Endothelial cell of umbilical vein (primary cell): ENCODE results near the gene ATP2B2. TPM values are rescaled to one million over a fixed set of nuclear protein-coding genes. Genes with fewer than 3 reads are reported as not detected.

Experiments
- BruUV-seq: library from RNA; stranded (reverse); fragments of 400-500 nt; replicated peaks from 2 replicates; lab custom pipeline; 2021; lab: Mats Ljungman, UMichigan
- CTCF ChIA-PET: fragments of 300-600, 350-600 bp; sonication (Branson Sonifier 250); formaldehyde crosslinking; loops from one replicate; lab custom pipeline; 2021; ENCODE audit warnings: antibody characterized with exemption, inconsistent platforms; lab: Charles Lee
- POLR2A ChIA-PET: fragments of 300-600, 350-600 bp; sonication (Branson Sonifier 250); formaldehyde crosslinking; loops from one replicate; lab custom pipeline; 2021; ENCODE audit warnings: antibody characterized with exemption, inconsistent platforms; lab: Charles Lee
- DNase-seq: peaks from one replicate; pipeline ENCODE4 v3.0.0-alpha.2; 2011; ENCODE audit warnings: low read depth, low spot score
- FAIRE-seq: peaks from 2 replicates; lab custom pipeline; 2011; peaks lifted over from hg19 to GRCh38; lab: Jason Lieb, UNC
- H2AFZ ChIP-seq: 2 replicates; pipeline ENCODE4 v1.6.0; 2012; ENCODE audit warnings: low read depth, low read length, control low read depth, inconsistent platforms
- H3K27ac ChIP-seq: 2 replicates; pipeline ENCODE4 v1.5.1; 2011; ENCODE audit warnings: low read depth, mild to moderate bottlenecking, control low read depth, low read length, moderate library complexity; ENCODE audit not compliant: insufficient read depth
- H3K27me3 ChIP-seq, 2 experiments: 2 replicates each; pipeline versions ENCODE4 v1.6.0 to v1.6.1; 2011; ENCODE audit warnings: low read length in 2 of 2, mixed read lengths in 1 of 2; ENCODE audit not compliant: control insufficient read depth in 2 of 2, insufficient read depth in 2 of 2
- H3K36me3 ChIP-seq, 2 experiments: 2 replicates in 1 of 2; 3 replicates in 1 of 2; pipeline ENCODE4 v1.5.1; 2011; ENCODE audit warnings: low read length in 2 of 2, mild to moderate bottlenecking in 1 of 2, moderate library complexity in 1 of 2; ENCODE audit not compliant: control insufficient read depth in 2 of 2, insufficient read depth in 2 of 2; ENCODE audit errors: extremely low read depth in 1 of 2
- H3K4me1 ChIP-seq: 3 replicates; pipeline ENCODE4 v1.5.1; 2011; ENCODE audit warnings: mild to moderate bottlenecking, low read length; ENCODE audit not compliant: control insufficient read depth, insufficient read depth; ENCODE audit errors: extremely low read depth
- H3K4me2 ChIP-seq: 2 replicates; pipeline ENCODE4 v1.6.1; 2011; ENCODE audit warnings: low read length, control low read depth, mixed read lengths; ENCODE audit not compliant: insufficient read depth
- H3K4me3 ChIP-seq, 3 experiments: fragments of 200-600 bp in 1 of 3; sonication (generic), shearing (Covaris generic) in 1 of 3; replicated peaks in 1 of 3; 2 replicates each; pipeline ENCODE4 v1.5.1; 2011 to 2016; ENCODE audit warnings: control low read depth in 3 of 3, low read length in 3 of 3, mild to moderate bottlenecking in 2 of 3, inconsistent platforms in 1 of 3, low read depth in 1 of 3, moderate library complexity in 1 of 3; ENCODE audit not compliant: insufficient read depth in 1 of 3
- H3K79me2 ChIP-seq: 2 replicates; pipeline ENCODE4 v1.6.0; 2012; ENCODE audit warnings: low read length, inconsistent platforms; ENCODE audit not compliant: control insufficient read depth, insufficient read depth
- H3K9ac ChIP-seq: replicated peaks from 2 replicates; pipeline ENCODE3; 2011; ENCODE audit warnings: low read length, control low read depth; ENCODE audit not compliant: insufficient read depth; ENCODE audit errors: extremely low read depth
- H3K9me1 ChIP-seq: replicated peaks from 3 replicates; pipeline ENCODE4 v1.6.0; 2011; ENCODE audit warnings: mild to moderate bottlenecking, low read length; ENCODE audit not compliant: control insufficient read depth, insufficient read depth; ENCODE audit errors: extremely low read depth
- H3K9me3 ChIP-seq: replicated peaks from 2 replicates; pipeline ENCODE4 v1.5.1; 2012; ENCODE audit warnings: low read length, inconsistent platforms; ENCODE audit not compliant: control insufficient read depth, insufficient read depth
- H4K20me1 ChIP-seq: replicated peaks from 2 replicates; pipeline ENCODE3; 2011; ENCODE audit warnings: mild to moderate bottlenecking, low read length; ENCODE audit not compliant: control insufficient read depth, insufficient read depth; ENCODE audit errors: extremely low read depth
- CTCF ChIP-seq, 2 donors: IDR thresholded peaks; 1 replicate in 1 of 2; 2 replicates in 1 of 2; pipeline ENCODE4 v1.5.1; 2011; ENCODE audit warnings: low read length in 2 of 2, mild to moderate bottlenecking in 2 of 2, moderate library complexity in 2 of 2, control low read depth in 1 of 2, inconsistent platforms in 1 of 2, low read depth in 1 of 2; ENCODE audit not compliant: insufficient read depth in 1 of 2; ENCODE audit errors: extremely low read depth in 1 of 2
- EZH2 ChIP-seq: IDR thresholded peaks from 2 replicates; pipeline ENCODE4 v1.6.1; 2012; ENCODE audit warnings: borderline replicate concordance, low read depth, mild to moderate bottlenecking, moderate library complexity, low read length, inconsistent platforms; ENCODE audit not compliant: severe bottlenecking
- FOS ChIP-seq: IDR thresholded peaks from 2 replicates; pipeline ENCODE4 v1.6.1; 2011; ENCODE audit warnings: mild to moderate bottlenecking, low read length, moderate library complexity, borderline replicate concordance; ENCODE audit not compliant: insufficient read depth
- GATA2 ChIP-seq: IDR thresholded peaks from 2 replicates; pipeline ENCODE4 v1.7.0; 2011; ENCODE audit warnings: low read depth, mild to moderate bottlenecking, moderate library complexity, mixed read lengths, low read length; ENCODE audit not compliant: insufficient read length, insufficient read depth
- JUN ChIP-seq: IDR thresholded peaks from 2 replicates; pipeline ENCODE4 v1.6.1; 2011; ENCODE audit warnings: borderline replicate concordance, low read depth; ENCODE audit not compliant: insufficient read length, insufficient read depth
- MAX ChIP-seq: IDR thresholded peaks from 2 replicates; pipeline ENCODE4 v1.6.1; 2011; ENCODE audit not compliant: insufficient read depth, insufficient read length
- MYC ChIP-seq: IDR thresholded peaks from one replicate; pipeline ENCODE4 v1.6.1; 2011; ENCODE audit warnings: mild to moderate bottlenecking, low read depth, low read length
- POLR2A ChIP-seq: IDR thresholded peaks from 2 replicates; pipeline ENCODE4 v1.6.1; 2012; ENCODE audit warnings: low read depth, mild to moderate bottlenecking, control low read depth, low read length
- POLR2AphosphoS5 ChIP-seq: IDR thresholded peaks from 2 replicates; pipeline ENCODE4 v1.6.1; 2012; ENCODE audit warnings: low read depth, mild to moderate bottlenecking, control low read depth, low read length, moderate library complexity; ENCODE audit not compliant: insufficient read depth
- dilution Hi-C: fragments of 300-500 bp; cut with MboI; formaldehyde crosslinking; loops from one replicate; pipeline ENCODE4 v1.15.0; 2019; ENCODE audit warnings: low sequenced_read_pairs; ENCODE audit not compliant: extremely low pct_ligation_motif_present
- intact Hi-C: fragments of 100-400 bp; cut with micrococcal nuclease; formaldehyde crosslinking; loops from one replicate; pipeline ENCODE4 v1.10.0; 2022
- polyA plus RNA-seq, 4 experiments: library from polyadenylated mRNA; depleted of rRNA in 3 of 4; stranded (reverse) in 3 of 4; unstranded in 1 of 4; fragments of >200 nt; gene quantifications; 2 replicates each; pipeline versions ENCODE4 v1.2.1 to v1.2.3, GENCODE V29; 2011 to 2012; ENCODE audit warnings: missing spikeins in 1 of 4
- total RNA-seq: library from RNA; stranded (reverse); gene quantifications from 2 replicates; pipeline ENCODE4 v1.2.3, GENCODE V29; 2021

The ATP2B2 gene
- total and polyA plus RNA-seq, 2 donors (not counting 3 experiments of a cell fraction or from before 2014, with no cell fraction given), result not detected

GRCh38 chr3:10340476-10340875 lies 164.9 kb downstream of the ATP2B2 start:
- FAIRE-seq, result no peak
- Histone ChIP-seq H3K9me3 (no peaks in the 10 kb centered on the region), H3K79me2 (no peaks in the 10 kb centered on the region), H3K27ac (no peak overlapping the region), H3K4me3 (no peak overlapping the region), H3K9ac (no peak overlapping the region), H3K4me1 (no peaks in the 10 kb centered on the region), H2AFZ (no peak overlapping the region), H3K36me3 (no peaks in the 10 kb centered on the region), H3K27me3 (no peaks in the 10 kb centered on the region), H4K20me1 (no peaks in the 10 kb centered on the region), H3K9me1 (no peaks in the 10 kb centered on the region), H3K4me2 (no peak overlapping the region)
- TF ChIP-seq EZH2, result no peak
- no peak for TF ChIP-seq MAX
- no peak for TF ChIP-seq POLR2A
- TF ChIP-seq JUN, result no peak
- TF ChIP-seq FOS, result no peak
- no peak for TF ChIP-seq CTCF (IDR thresholded peaks at IDR 0.05; ENCODE audit: extremely low read depth in 1 of 2, insufficient read depth in 1 of 2, low read depth in 1 of 2, low read length in 2 of 2)
- no peak for TF ChIP-seq POLR2AphosphoS5
- TF ChIP-seq GATA2, result no peak
- no peak for TF ChIP-seq MYC
- dilution Hi-C loops, result no loop called here
- DNase-seq, result no peak
- POLR2A ChIA-PET, result no interaction called here
- CTCF ChIA-PET, result interaction anchor here (1.1 kb wide), 1 partner anchor 398 kb away, joined by 3 read pairs; no protein-coding TSS in a partner anchor
- intact Hi-C loops, result no loop called here
- BruUV-seq, result no TSS peak
